NCI-H526 treated with DMSO at 0.1 percent for 48 hours (cell line): ENCODE measurements around the gene UCK1.

Experiments used
- DNase-seq: peaks from one replicate; lab custom pipeline; 2025; lab: John Stamatoyannopoulos, UW

UCK1 gene

GRCh38 chr9:131530920-131531832 is at the start of gene UCK1:
Gene UCK1 (minus strand): TSS chr9:131531263. CDS start chr9:131531174, 89 bp downstream.
- peak; percentile 23 for DNase-seq

GRCh38 chr9:131580358-131580757 is 49.3 kb upstream of the UCK1 start:
- no peak for DNase-seq

GRCh38 chr9:131579789-131580211 is 48.7 kb upstream of the UCK1 start:
- DNase-seq, result no peak

GRCh38 chr9:131578731-131579504 is 47.9 kb upstream of the UCK1 start:
- DNase-seq, result no peak

- DNase-seq, result no peak
Measured at GRCh38 chr9:131578021-131578420, 47.0 kb upstream of the UCK1 start.

GRCh38 chr9:131577005-131578000 is 46.2 kb upstream of the UCK1 start:
- no peak for DNase-seq

GRCh38 chr9:131575946-131576853 is 45.1 kb upstream of the UCK1 start:
- DNase-seq, result no peak

GRCh38 chr9:131574730-131575640 is 43.9 kb upstream of the UCK1 start:
- DNase-seq, result no peak

GRCh38 chr9:131567910-131568309 is 36.8 kb upstream of the UCK1 start:
- no peak for DNase-seq

GRCh38 chr9:131566158-131566557 is 35.1 kb upstream of the UCK1 start:
- no peak for DNase-seq

GRCh38 chr9:131565369-131565768 is 34.3 kb upstream of the UCK1 start:
- no peak for DNase-seq

- DNase-seq, result no peak
Measured at GRCh38 chr9:131562032-131562959, 31.2 kb upstream of the UCK1 start.

GRCh38 chr9:131559421-131560000 is 28.4 kb upstream of the UCK1 start:
- DNase-seq, result no peak

GRCh38 chr9:131557855-131558548 is 26.9 kb upstream of the UCK1 start:
- no peak for DNase-seq

GRCh38 chr9:131555841-131556673 is 25.0 kb upstream of the UCK1 start:
- no peak for DNase-seq

- no peak for DNase-seq
Measured at GRCh38 chr9:131554843-131555351, 23.8 kb upstream of the UCK1 start.
